HEK293 (cell line): ENCODE measurements around the gene AKAP1.

ENCODE experiments used
- KLF9 ChIP-seq: fragments of 450-650 bp; formaldehyde crosslinking; IDR thresholded peaks from 2 replicates; pipeline ENCODE4 v1.5.1; 2016; ENCODE audit warnings: missing biosample characterization, missing genetic modification characterization, low read depth
- ZBTB1 ChIP-seq: fragments of 450-650 bp; formaldehyde crosslinking; IDR thresholded peaks from 2 replicates; pipeline ENCODE4 v1.5.1; 2016; ENCODE audit warnings: missing biosample characterization, missing genetic modification characterization
- ZNF394 ChIP-seq: fragments of 450-650 bp; formaldehyde crosslinking; IDR thresholded peaks from 2 replicates; pipeline ENCODE4 v1.5.1; 2016; ENCODE audit warnings: missing biosample characterization, missing genetic modification characterization, mild to moderate bottlenecking, moderate library complexity, borderline replicate concordance
- ZNF473 ChIP-seq: fragments of 450-650 bp; formaldehyde crosslinking; IDR thresholded peaks from 2 replicates; pipeline ENCODE4 v1.5.1; 2017; ENCODE audit warnings: missing biosample characterization, missing genetic modification characterization
- ZNF785 ChIP-seq: fragments of 450-650 bp; formaldehyde crosslinking; IDR thresholded peaks from 2 replicates; pipeline ENCODE4 v1.5.1; 2016; ENCODE audit warnings: missing biosample characterization, missing genetic modification characterization
- TF ChIP-seq, protein P1 (sequence below): fragments of 450-650 bp; formaldehyde crosslinking; IDR thresholded peaks from 2 replicates; pipeline ENCODE4 v1.5.1; 2016; ENCODE audit warnings: missing biosample characterization, missing genetic modification characterization
- TF ChIP-seq, protein P2 (sequence below): fragments of 450-650 bp; formaldehyde crosslinking; IDR thresholded peaks from 2 replicates; pipeline ENCODE4 v1.5.1; 2016; ENCODE audit warnings: missing biosample characterization, missing genetic modification characterization
- TF ChIP-seq, protein P3 (sequence below): fragments of 450-650 bp; formaldehyde crosslinking; IDR thresholded peaks from 2 replicates; pipeline ENCODE4 v1.5.1; 2016; ENCODE audit warnings: missing biosample characterization, missing genetic modification characterization

DNA sequence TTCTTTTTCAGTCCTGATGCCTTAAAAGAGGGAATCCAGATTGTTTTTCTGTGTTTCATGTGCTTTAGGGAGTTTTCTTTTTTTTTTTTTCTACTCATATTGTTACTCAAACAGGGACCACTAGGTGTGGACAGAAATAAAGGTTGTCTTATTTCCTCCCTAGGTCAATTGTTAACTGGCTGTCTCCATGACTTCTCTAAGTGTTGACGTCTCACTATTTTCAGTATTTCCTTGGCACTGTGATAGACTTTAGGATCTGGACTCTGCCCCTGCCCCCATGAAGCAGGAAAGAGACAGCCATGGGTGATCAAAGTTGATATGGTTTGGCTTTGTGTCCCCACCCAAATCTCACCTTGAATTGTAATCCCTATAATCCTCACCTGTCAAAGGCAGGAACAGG is 73.7 kb downstream of the AKAP1 start:
- TF ChIP-seq, protein P1, sequence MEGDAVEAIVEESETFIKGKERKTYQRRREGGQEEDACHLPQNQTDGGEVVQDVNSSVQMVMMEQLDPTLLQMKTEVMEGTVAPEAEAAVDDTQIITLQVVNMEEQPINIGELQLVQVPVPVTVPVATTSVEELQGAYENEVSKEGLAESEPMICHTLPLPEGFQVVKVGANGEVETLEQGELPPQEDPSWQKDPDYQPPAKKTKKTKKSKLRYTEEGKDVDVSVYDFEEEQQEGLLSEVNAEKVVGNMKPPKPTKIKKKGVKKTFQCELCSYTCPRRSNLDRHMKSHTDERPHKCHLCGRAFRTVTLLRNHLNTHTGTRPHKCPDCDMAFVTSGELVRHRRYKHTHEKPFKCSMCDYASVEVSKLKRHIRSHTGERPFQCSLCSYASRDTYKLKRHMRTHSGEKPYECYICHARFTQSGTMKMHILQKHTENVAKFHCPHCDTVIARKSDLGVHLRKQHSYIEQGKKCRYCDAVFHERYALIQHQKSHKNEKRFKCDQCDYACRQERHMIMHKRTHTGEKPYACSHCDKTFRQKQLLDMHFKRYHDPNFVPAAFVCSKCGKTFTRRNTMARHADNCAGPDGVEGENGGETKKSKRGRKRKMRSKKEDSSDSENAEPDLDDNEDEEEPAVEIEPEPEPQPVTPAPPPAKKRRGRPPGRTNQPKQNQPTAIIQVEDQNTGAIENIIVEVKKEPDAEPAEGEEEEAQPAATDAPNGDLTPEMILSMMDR (tag by site-specific recombination): no peak
- TF ChIP-seq KLF9 (tag by site-specific recombination) (no peak), ZNF785 (tag by site-specific recombination) (no peak), ZBTB1 (no peak), ZNF394 (tag by site-specific recombination) (no peak), ZNF473 (no peak)
- TF ChIP-seq, protein P2, sequence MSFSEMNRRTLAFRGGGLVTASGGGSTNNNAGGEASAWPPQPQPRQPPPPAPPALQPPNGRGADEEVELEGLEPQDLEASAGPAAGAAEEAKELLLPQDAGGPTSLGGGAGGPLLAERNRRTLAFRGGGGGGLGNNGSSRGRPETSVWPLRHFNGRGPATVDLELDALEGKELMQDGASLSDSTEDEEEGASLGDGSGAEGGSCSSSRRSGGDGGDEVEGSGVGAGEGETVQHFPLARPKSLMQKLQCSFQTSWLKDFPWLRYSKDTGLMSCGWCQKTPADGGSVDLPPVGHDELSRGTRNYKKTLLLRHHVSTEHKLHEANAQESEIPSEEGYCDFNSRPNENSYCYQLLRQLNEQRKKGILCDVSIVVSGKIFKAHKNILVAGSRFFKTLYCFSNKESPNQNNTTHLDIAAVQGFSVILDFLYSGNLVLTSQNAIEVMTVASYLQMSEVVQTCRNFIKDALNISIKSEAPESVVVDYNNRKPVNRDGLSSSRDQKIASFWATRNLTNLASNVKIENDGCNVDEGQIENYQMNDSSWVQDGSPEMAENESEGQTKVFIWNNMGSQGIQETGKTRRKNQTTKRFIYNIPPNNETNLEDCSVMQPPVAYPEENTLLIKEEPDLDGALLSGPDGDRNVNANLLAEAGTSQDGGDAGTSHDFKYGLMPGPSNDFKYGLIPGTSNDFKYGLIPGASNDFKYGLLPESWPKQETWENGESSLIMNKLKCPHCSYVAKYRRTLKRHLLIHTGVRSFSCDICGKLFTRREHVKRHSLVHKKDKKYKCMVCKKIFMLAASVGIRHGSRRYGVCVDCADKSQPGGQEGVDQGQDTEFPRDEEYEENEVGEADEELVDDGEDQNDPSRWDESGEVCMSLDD (tag by site-specific recombination): no peak
- TF ChIP-seq, protein P3, sequence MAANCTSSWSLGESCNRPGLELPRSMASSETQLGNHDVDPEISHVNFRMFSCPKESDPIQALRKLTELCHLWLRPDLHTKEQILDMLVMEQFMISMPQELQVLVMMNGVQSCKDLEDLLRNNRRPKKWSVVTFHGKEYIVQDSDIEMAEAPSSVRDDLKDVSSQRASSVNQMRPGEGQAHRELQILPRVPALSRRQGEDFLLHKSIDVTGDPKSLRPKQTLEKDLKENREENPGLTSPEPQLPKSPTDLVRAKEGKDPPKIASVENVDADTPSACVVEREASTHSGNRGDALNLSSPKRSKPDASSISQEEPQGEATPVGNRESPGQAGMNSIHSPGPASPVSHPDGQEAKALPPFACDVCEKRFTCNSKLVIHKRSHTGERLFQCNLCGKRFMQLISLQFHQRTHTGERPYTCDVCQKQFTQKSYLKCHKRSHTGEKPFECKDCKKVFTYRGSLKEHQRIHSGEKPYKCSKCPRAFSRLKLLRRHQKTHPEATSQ (tag by site-specific recombination): no peak
